ENCODE data around the gene MICAL3.
"Not testable (repeated sequence)": the region's sequence is repeated elsewhere in the genome, so short reads cannot be mapped to it uniquely, and the experiment has no call there.

DNA sequence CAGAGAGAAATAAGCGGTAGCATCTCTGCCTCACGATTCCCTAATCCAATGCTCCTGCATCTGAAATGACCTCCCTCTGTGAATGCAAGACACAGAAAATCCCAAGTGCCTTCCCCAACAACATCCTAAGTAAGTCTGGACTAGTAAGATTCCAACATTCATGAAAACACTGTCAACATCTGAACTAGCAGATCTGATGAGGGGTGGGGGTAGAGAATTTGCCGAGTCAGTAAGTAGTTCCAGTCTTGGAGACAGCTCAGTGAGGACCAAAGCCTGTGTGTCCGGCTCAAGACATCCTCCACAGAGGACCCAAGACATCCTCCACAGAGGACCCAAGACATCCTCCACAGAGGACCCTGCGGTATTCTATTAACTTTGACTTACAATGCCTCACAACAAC is 259.5 kb downstream of the MICAL3 start:
- TF ChIP-seq, protein P1, sequence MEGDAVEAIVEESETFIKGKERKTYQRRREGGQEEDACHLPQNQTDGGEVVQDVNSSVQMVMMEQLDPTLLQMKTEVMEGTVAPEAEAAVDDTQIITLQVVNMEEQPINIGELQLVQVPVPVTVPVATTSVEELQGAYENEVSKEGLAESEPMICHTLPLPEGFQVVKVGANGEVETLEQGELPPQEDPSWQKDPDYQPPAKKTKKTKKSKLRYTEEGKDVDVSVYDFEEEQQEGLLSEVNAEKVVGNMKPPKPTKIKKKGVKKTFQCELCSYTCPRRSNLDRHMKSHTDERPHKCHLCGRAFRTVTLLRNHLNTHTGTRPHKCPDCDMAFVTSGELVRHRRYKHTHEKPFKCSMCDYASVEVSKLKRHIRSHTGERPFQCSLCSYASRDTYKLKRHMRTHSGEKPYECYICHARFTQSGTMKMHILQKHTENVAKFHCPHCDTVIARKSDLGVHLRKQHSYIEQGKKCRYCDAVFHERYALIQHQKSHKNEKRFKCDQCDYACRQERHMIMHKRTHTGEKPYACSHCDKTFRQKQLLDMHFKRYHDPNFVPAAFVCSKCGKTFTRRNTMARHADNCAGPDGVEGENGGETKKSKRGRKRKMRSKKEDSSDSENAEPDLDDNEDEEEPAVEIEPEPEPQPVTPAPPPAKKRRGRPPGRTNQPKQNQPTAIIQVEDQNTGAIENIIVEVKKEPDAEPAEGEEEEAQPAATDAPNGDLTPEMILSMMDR (IDR thresholded peaks at IDR 0.05) = not testable (repeated sequence)
- TF ChIP-seq POLR2A, POLR2AphosphoS5 (IDR thresholded peaks at IDR 0.05): not testable (repeated sequence)
